GM21381 (cell line): ENCODE data around the gene MAP4K1.

Source experiments
- ATAC-seq: cut with Tn5 transposase; IDR thresholded peaks from one replicate; pipeline ENCODE4 v1.9.1; 2021; ENCODE audit warnings: mild to moderate bottlenecking, moderate library complexity; ENCODE audit not compliant: unreplicated experiment

The MAP4K1 gene

DNA sequence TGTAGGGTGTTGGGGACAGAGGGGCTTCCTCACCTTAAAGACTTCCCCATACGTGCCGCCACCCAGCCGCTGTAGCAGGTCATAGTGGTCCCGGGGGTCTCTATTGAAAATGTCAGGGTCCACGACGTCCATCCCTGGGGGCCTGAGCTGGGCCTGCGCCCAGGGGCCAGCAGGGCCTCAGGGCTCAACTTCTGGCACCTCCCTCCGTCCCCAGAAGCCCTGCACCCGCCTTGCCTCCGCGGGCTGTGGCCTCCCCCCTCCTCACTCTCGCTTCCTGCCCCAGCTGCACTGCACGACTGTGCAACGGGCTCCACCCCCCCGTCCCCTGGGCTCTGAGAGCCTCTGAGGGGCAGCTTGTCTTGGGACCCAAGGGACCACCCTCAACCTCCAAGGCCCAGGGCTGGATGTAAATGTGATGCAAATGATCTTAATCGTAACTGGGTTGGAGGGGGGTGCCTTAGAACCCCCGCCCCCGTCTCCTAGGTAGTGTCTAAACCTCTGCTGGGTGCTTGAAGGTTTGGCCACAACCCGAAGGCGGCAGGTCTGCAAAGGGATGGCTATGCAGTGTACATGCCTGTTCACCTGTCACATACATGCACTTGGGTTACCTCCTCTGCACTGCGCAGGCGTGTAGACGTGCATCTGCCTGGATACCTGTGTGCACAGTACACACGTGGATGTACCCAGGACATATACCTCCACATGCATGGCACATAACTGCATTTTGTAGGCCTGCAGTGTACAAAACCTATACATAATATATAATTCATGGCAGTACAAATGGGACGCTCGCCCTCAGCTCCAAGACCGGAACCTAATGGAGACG lies at the start of gene MAP4K1:
Gene MAP4K1, minus strand, starts transcription at position 190 of the 826 bp plus-strand sequence. Its CDS starts 58 bp downstream, at position 132.
- ATAC-seq = peak; percentile 48

DNA sequence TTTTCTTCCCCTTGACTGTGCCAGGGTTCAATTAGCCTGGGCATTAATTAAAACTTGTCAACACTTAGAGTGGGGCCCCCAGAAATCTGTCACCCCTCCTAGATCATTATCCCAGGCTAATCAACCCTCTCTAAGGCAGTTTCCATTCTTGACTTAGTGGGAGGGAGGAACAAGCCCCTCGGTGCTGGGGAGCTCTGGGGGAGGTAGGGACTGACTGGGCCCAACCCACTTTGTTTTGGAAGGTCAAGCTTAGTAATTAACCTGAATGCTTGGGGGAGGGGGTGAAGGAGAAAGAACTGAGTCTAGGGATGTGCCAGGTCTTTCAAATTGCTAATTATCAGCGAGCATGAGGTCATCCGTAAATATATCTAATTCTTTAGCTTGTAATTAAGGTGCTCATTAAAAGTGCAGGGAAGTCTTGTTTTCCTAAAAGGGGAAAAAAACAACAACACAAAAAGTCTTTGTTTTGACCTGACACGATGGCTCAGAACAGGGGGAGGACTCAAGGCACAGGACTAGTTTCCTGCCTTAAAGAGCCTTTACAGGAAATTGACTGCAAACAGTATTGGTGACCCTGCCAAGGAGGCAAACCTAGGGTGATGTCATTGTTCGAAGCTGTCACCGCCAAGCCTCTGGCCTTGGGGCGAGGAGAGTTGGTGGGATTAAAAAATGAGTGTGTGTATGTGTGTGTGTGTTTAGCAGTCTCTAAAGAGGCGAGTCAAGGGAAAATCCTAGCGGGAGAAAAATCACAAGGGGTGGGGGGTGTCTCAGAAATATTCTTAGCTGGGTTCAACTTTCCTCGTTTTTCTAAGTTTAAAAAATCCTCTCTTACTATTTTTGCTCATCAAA lies 49.1 kb upstream of the MAP4K1 start:
- no peak for ATAC-seq

DNA sequence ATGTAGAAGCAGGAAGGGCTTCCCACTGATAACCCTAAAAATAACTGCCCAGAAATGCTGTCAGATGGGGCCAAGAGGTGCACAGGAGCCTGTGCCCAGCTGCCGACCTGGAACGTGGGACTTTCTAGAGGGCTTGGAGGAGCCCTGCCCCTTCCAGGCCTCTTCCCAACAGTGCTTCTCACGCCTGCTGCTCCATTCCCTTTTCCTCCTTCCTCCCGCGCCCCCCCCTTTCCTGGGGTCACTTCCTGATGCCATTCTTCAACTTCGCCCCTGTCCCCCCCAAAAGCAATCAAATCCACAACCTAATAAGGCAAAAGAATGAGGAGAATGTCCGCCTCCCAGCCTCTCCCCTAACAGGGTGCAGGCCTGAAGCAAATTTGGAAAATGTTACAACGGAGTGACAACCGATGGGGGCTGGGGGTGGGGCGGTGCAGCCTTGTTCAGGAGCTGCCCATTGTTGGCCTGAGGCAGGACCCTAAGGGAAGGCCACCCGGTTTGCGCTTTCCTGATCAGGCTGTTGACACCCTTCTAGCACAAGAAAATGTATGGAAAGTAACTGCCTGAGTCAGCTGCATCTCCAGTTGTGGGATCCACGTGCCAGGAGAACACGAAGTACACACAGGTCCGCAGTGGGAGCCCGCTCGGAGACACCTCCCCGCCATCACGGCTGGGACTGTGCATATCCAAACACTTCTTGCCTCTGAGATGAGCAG lies 48.4 kb upstream of the MAP4K1 start:
- ATAC-seq = no peak

DNA sequence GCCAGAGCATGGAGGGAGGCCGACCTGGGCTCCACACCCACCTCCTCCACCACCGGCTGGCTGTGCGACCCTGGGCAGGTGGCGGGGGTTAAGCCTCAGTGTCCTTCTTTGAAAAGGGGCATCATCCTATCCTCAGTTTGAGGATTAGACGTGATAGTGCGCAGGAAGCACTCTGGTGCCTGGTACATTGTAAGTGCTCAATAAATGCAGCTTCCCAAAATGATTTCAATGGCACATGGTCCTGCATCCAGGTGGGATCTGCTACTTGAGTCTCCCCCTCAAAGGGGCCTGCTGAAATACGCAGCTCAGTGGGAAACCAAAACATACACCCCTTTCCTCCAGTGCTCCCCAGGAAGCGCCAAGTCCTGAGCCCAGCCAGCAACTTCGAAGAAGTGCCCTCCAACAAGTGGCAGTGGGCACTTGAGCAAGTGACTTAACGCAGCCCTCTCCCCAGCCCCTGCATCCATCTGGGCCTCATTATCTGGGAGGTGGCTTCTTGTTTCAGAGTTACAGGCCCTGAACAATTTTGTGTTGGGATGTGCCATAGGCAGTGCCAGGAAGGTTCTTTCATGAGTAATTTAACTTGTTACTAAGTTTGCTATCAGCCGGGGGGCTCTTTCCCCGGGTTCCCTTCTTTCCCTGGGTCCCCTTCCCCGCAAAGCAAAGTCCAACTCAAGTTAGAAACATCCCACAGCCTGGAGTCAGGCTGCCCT lies 47.6 kb upstream of the MAP4K1 start:
- ATAC-seq = no peak

DNA sequence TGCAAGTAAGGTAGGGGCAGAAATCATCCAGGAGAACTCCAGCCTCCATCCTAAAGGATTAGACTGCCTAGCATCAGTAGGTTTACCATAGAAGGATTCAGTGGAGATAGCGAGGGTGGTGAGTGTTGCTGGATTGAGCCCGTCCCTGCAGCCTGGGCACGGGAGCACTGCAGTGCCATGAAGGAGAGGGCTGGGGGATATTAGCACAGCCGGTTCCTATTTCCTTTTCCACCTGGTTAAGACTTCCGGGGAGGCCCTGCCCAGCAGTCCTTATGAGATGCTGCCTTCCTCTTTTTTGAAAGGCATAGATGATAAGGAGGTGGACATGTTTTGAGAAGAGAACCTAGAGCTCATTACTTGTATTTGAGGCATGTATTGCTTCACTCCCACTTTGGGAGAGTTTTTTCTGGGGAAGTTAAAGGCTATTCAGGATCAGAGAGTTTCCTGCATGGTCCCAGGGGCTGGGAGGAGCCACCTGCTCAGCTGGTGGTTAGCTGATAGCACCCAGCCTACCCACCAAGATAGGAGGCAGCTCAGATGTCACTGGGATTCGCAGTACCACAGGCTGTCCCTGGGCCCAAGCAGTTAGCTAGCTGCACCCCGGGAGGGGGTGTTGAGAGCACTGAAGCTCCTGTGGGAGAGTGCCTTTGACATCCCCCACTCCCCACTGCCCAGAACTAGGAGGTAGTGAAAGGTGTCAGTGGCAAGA lies 46.9 kb upstream of the MAP4K1 start:
- no peak for ATAC-seq

DNA sequence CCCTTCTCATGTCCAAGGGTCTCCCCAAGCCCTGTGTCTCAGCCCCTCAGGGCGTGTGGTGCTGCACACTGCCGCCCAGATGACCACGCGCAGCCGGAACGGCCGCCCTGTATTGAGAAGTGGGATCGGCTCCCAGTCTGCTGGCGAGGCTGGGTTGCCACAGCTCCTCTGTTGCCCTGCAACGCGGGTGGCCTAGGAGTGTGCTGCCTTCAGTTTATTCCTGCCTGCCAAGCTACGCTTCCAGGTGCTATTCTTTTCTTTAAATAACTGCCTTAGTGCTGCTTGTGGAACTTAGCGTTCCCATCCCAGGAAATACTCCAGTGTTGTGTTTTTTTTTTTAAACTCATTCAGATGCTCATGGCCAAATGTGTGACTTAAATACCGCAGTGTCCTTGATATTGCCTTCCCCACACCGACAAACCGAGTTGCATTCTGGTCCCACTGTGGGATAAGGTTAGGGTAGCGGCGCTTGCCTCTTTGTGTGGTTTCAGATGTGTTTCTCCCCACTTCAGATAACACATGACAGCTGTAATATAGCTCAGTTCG lies 46.3 kb upstream of the MAP4K1 start:
- ATAC-seq = no peak

DNA sequence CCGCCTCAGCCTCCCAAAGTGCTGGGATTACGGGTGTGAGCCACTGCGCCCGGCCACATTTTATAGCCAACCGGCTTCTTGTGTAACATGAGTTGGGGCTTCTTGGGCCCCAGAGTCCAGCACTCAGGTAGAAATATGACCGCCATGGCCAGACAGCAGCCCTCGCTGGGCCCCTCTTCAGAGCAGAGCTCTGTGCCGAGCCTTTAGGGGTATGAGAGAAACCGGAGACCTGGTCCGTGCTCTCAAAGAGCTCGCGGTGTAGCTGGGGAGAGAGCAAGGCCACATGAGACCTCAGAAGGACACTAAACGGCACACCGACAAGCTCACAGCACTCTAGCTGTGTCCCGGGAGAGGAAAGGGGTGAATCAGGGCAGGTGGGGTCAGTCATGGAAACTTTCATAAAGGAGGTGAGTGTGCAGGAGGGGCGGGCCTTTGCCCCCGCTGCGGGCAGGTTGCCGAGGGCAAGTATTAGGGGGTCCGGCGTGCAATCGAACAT lies 45.5 kb upstream of the MAP4K1 start:
- ATAC-seq = no peak

DNA sequence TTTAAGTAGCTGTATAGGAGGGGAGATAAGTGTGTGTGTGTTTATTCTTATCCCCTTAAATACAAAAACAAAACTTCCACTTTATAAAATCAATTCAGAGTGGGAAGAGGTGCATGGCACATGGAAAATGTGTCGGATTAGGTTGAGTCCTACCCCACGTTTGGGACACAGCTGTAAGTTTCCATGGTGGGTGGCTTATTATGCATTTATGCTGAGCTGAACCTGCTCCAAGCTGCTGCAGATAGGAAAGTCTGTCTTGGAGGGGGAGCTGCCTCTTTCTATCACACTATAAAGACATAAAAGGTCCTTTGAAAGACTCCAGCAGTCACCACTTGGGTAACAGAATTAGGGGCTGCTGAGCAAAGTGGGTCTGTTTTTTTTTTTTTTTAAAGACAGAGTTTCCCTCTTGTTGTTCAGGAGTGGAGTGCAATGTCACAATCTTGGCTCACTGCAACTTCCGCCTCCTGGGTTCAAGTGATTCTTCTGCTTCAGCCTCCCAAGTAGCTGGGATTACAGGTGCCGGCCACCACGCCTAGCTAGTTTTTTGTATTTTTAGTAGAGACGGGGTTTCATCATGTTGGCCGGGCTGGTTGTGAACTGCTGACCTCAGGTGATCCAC lies 44.9 kb upstream of the MAP4K1 start:
- no peak for ATAC-seq

DNA sequence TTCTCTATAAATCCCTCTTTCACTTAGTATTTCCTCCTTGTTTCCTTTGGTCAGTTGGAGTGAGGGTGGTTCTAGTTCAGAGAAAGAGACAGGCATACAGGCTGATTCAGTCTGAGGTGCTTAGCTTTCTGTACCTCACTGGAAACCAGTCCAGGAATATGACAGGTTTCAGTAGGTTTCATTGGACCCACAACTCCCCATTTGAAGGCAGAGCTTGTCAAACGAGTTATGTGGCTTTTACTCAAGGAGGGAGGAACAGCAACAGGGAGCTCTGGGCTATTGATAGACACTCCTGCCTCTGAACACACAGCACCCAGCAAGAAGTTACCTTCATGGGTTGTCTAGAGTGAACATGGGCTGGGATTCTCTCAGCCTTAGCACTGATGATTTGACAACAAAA lies 44.2 kb upstream of the MAP4K1 start:
- ATAC-seq = no peak

DNA sequence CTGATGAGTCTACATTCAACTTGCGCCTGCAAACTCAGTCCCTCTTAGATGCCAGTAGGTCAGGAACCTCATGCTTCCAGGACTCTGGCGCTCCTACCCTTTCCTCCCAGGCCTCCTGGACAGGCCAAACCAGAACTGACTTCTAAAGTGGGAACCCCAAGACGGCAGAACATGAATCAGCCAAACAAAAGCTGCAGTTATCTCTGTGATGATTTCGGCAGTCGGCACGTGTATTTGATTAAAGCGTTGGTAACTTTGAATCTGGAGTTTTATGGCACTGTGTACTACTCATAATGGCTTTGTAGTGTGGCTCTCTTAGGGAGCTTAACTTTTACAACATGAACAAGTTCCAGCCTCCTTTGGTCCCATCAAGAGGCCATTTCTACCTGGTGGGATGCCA lies 43.4 kb upstream of the MAP4K1 start:
- ATAC-seq = no peak

DNA sequence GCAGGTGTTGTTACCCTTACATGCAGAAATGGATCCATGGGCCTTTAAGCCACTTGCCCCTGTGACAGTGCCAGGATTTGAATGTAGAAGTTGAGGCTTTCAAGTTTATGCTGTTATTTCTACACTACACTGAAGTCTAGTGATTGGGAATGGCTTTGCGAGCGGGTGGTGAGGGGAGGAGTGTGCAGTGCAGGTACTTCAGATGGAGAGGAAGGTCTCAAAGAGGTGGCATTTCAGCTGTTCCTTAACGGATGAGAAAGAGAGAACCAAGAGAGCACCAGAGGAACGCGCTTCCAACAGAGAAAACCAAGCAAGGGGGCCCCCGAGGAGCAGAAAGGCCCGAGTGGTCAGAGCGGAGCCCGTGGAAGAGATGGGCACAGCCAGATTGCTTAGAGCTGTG lies 43.0 kb upstream of the MAP4K1 start:
- no peak for ATAC-seq

DNA sequence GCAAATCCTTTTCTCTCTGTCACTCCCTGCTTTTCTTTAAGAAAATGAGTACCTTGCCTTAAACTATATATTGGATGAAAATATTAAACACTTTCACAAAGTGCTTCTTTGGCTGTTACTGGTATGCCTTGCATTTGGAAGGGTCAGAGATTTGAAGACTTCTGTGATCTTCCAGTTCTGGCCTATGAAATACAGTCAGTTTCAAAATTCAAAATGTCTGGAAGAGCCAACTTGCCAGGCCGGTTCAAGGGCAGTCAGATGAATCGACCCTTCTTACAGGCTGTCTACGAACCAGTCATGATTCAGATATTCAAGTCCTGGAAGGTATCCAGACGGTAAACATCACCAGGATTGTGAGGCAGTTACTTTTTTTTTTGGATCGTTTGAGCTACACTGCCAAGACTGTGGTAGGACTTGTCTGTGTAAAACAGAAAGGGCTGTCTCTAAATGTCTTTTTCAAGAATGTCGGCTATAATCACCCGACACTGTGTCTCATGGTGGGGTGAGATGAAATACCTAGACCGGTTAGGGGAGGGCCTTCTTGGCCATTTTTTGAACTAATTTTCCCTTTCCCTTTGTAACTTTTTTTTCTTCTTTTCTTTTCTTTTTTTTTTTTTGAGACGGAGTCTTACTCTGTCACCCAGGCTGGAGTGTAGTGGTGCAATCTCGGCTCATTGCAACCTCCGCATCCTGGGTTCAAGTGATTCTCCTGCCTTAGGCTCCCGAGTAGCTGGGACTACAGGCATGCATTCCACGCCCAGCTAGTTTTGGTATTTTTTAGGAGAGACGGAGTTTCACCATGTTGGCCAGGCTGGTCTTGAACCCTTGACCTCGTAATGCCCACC lies 40.9 kb upstream of the MAP4K1 start:
- no peak for ATAC-seq

DNA sequence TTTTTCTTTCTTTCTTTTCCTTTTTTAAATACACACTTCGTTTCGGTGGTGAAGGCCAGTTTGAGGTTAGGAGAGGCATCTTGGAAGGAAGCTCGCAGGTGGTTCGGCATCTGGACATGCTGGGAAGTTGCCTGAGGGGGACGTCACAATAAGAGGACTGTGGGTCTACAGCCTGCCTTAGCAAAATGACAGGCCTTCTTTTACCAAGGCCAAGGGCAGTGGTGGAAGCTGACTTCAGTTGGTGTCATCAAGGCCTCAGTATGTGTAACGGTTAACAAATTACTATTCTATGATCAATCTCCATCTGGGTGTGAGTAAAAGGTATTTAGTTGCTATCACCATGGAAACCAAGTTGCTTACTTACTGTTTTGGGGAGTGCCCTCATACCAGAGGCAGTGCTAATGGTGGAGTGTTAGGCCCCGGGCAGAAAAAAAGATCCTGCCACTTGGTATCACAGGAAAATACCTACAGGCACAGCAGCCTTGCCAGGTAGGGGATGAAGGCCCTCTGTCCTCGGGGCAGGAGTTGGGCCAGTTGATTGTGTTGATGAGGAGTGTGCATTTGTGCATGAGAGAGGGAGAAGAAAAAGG lies 40.0 kb upstream of the MAP4K1 start:
- no peak for ATAC-seq

DNA sequence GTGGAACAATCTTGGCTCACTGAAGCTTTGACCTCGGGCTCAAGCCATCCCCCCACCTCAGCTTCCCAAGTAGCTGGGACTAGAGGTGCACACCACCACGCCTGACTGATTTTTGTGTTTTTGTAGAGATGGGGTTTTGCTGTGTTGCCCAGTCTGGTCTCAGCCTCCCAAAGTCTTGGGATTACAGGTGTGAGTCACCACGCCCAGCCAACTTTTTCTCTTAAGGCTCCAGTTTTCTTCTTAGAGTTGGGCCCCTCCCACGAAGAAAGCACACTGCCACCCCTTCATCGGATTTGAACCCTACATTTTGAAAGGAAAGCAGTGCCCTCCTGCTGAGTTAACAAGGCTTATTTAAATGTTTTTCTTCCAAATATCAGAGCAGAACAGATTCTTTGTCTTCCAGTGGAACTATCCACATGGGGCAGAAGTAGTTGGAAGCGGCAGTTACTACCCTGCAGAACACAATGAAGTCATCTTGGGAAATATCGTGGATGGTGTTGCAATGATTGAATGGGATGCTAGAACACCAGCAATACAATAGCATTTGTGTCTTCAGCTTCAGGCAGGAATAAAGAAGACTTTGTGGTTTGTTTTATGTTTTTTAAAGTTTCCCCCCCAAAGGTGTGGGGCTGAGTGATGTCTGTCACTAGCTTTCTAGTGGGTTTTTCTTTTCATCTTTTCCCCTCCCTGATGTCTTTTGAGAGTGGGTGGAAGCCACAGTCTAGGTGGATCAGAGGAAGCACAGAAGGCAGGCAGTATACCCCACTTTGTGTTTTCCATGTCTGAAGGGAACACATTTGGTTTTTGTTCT lies 38.6 kb upstream of the MAP4K1 start:
- ATAC-seq = no peak

DNA sequence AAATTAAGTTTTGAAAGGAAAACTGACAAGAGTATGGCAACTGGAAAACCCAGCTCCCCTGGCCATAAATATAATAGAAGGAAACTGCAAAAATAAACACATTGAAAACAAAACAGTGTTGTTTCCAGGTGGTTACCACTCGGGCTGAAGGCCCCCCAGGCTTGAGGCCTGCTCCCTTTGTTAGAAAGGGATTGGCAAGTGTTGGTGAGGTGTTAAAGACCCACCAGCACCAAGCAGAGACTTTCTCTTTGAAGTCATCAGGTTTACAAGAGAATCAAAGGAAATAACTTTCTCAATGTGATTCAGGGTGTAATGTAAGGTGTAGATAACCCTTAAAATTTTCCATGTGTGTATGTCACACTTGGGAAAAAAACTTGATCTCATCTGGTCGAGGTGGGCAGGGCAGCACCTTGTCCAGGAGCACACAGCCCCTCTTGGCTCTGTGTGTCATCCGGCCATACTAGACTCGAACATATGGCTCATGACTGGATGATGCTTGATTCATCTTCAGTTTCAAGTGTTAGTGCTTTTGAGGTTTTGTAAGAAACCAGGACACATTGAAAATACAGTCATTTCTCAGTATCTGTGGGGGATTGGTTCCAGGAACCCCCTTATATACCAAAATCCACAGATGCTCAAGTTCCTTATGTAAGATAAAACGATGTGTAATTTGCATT lies 37.5 kb upstream of the MAP4K1 start:
- ATAC-seq = no peak

DNA sequence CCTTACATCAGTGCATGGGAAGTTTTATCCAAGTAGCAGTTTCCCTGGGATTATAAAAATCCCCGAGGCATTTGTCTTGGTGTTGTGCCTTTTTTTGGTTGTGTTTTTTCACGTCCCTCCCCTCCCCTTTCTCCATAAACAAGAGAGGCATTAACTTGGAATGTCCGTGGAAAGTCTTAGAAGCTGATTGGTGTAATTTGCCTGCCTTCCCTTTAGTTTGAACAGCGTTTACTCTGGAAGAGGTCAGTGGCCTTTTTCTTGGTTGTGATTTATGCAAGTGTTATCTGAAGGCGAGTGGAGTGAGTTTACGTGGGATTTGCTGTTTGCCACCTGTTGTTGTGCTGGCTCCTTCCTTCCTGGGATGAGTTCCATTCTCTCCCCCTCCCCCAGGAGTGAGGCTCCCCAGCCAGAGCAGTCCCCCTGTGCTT lies 36.9 kb upstream of the MAP4K1 start:
- ATAC-seq = no peak
